ENCODE measurements around the gene NR2F6.

GRCh38 chr19:17240062-17240752 is 5.5 kb downstream of the NR2F6 start:
- TF ChIP-seq CTCF (IDR thresholded peaks at IDR 0.05), result no peak
- no peak for TF ChIP-seq POLR2A (IDR thresholded peaks at IDR 0.05)
